ENCODE measurements around the gene GPATCH1. TPM values are rescaled to one million over a fixed set of nuclear protein-coding genes. Genes with fewer than 3 reads are reported as not detected.
"Not testable (repeated sequence)": the region's sequence is repeated elsewhere in the genome, so short reads cannot be mapped to it uniquely, and the experiment has no call there.

The GPATCH1 gene
- polyA plus RNA-seq, 4 donors = 11.3 to 15.6 (median 13.0) TPM

DNA sequence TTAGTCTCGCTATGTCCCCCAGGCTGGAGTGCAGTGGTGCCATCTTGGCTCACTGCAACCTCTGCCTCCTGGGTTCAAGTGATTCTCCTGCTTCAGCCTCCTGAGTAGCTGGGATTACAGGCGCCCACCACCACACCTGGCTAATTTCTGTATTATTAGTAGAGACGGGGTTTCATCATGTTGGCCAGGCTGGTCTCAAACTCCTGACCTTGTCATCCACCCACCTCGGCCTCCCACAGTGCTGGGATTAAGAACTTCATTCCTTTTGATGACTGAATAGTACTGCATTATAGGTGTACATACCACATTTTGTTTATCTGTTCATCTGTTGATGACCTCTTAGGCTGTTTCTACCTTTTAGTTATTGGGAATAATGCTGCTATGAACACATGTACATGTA lies 71.6 kb downstream of the GPATCH1 start:
- not testable (repeated sequence) for DNase-seq (ENCODE audit: low read depth in 4 of 4, low spot score in 3 of 4)

DNA sequence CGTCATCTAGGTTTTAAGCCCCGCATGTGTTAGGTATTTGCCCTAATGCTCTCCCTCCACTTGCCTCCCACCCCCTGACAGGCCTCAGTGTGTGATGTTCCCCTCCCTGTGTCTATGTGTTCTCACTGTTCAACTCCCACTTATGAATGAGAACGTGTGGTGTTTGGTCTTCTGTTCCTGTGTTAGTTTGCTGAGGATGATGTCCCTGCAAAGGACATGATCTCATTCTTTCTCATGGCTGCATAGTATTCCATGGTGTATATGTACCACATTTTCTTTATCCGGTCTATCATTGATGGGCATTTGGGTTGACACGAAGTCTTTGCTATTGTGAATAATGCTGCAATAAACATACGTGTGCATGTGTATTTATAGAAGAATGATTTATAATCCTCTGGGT lies 73.3 kb downstream of the GPATCH1 start:
- DNase-seq (ENCODE audit: low read depth in 4 of 4, low spot score in 3 of 4) = not testable (repeated sequence)

GRCh38 chr19:33156334-33156733 lies 75.4 kb downstream of the GPATCH1 start:
- no peak for DNase-seq (ENCODE audit: low read depth in 4 of 4, low spot score in 3 of 4)

- no peak for DNase-seq (ENCODE audit: low read depth in 4 of 4, low spot score in 3 of 4)
Observed at GRCh38 chr19:33157906-33158305, 76.9 kb downstream of the GPATCH1 start.

- DNase-seq (ENCODE audit: low read depth in 4 of 4, low spot score in 3 of 4) = no peak
Observed at GRCh38 chr19:33158365-33158764, 77.4 kb downstream of the GPATCH1 start.

DNA sequence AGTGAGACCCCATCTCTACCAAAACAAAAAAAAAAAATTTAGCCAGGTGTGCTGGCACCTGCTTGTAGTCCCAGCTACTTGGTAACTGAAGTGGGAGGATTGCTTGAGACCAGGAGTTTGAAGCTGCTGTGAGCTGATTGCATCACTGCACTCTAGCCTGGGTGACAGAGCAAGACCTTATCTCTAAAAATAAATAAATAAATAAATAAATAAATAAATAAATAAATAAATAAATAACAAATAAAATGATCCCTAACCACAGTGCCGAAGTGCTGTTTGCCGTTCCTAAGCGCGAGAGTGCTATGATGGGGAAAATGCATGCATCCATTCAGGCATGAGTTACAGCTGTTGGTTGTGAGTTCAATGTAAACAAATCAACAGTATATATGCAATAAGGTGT lies 78.2 kb downstream of the GPATCH1 start:
- no peak for DNase-seq (ENCODE audit: low read depth in 4 of 4, low spot score in 3 of 4)

- no peak for DNase-seq (ENCODE audit: low read depth in 4 of 4, low spot score in 3 of 4)
Observed at GRCh38 chr19:33159893-33160292, 78.9 kb downstream of the GPATCH1 start.

- DNase-seq (ENCODE audit: low read depth in 4 of 4, low spot score in 3 of 4) = no peak
Observed at GRCh38 chr19:33161201-33161600, 80.2 kb downstream of the GPATCH1 start.

DNA sequence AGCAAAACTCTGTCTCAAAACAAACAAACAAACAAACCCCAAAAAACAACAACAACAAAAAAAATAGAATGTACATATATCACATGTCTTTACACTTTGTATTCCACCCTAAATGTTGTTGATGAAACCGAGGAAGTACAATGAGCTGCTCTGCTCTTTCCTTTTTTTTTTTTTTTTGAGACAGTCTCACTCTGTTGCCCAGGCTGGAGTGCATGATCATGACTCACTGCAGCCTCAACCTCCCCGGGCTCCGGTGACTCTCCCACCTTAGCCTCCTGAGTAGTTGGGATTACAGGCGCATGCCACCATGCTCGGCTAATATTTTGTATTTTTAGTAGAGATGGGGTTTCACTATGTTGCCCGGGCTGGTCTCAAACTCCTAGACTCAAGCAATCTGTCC lies 82.5 kb downstream of the GPATCH1 start:
- no peak for DNase-seq (ENCODE audit: low read depth in 4 of 4, low spot score in 3 of 4)

GRCh38 chr19:33166037-33166436 lies 85.1 kb downstream of the GPATCH1 start:
- not testable (repeated sequence) for DNase-seq (ENCODE audit: low read depth in 4 of 4, low spot score in 3 of 4)

DNA sequence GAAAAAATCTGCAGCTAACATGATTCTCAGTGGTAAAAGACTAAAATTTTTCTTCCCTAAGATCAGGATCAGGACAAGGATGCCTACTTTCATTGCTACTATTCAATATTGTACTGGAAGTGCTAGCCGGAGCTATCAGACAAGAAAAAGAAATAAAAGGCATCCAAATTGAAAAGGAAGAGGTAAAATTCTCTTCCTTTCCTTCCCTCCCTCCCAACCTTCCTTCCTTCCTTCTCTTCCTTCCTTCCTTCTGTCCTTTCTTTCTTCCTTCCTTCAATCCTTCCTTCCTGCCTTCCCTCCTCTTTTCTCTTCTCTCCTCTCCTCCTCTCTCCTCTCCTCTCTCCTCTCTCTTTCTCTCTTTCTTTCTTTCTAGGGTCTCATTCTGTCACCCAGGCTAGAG lies 86.5 kb downstream of the GPATCH1 start:
- DNase-seq (ENCODE audit: low read depth in 4 of 4, low spot score in 3 of 4) = no peak

DNA sequence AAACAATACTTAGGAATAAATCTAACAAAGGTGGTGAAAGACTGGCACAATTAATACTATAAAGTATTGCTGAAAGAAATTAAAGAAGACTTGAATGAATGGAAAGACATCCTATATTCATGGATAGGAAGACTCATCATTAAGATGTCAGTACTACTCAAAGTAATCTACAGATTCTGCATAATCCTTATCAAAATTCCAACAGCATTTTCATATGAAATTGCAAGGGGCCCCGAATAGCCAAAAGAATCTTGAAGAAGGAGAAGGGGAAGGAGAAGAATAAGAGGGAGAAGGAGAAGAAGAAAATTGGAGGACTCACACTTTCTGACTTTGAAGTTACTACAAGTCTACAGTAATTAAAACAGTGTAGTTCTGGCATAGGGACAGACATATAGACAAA lies 87.5 kb downstream of the GPATCH1 start:
- no peak for DNase-seq (ENCODE audit: low read depth in 4 of 4, low spot score in 3 of 4)

DNA sequence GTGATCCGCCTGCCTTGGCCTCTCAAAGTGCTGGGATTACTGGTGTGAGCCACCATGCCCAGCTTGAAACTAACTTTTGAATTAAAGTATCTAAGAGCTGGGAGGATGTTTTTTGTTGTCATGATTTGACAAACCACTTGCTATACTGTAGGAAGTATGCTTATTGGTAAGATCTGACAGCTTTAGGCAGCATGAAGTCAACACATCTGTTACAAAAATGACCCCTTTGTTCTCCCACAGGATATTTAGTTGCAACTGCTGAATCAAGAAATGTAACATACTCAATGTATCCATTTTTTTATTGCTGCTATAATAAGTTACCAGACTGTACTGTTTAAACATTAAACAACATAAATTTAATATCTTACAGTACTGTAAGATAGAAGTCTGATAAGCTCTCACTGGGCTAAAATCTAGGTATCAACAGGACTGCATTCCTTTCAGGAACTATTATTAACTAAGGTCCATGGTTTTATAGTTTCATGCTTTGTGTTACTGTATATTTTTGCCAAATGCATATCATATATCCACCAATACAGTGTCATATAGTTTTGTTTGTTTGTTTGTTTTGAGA lies 90.3 kb downstream of the GPATCH1 start:
- no peak for DNase-seq (ENCODE audit: low read depth in 4 of 4, low spot score in 3 of 4)

GRCh38 chr19:33171916-33172359 lies 91.0 kb downstream of the GPATCH1 start:
- DNase-seq (ENCODE audit: low read depth in 4 of 4, low spot score in 3 of 4) = no peak

GRCh38 chr19:33174186-33174585 lies 93.2 kb downstream of the GPATCH1 start:
- no peak for DNase-seq (ENCODE audit: low read depth in 4 of 4, low spot score in 3 of 4)

GRCh38 chr19:33175156-33175782 lies 94.3 kb downstream of the GPATCH1 start:
- no peak for DNase-seq (ENCODE audit: low read depth in 4 of 4, low spot score in 3 of 4)

GRCh38 chr19:33175886-33176669 lies 95.1 kb downstream of the GPATCH1 start:
- DNase-seq (ENCODE audit: low read depth in 4 of 4, low spot score in 3 of 4) = no peak

DNA sequence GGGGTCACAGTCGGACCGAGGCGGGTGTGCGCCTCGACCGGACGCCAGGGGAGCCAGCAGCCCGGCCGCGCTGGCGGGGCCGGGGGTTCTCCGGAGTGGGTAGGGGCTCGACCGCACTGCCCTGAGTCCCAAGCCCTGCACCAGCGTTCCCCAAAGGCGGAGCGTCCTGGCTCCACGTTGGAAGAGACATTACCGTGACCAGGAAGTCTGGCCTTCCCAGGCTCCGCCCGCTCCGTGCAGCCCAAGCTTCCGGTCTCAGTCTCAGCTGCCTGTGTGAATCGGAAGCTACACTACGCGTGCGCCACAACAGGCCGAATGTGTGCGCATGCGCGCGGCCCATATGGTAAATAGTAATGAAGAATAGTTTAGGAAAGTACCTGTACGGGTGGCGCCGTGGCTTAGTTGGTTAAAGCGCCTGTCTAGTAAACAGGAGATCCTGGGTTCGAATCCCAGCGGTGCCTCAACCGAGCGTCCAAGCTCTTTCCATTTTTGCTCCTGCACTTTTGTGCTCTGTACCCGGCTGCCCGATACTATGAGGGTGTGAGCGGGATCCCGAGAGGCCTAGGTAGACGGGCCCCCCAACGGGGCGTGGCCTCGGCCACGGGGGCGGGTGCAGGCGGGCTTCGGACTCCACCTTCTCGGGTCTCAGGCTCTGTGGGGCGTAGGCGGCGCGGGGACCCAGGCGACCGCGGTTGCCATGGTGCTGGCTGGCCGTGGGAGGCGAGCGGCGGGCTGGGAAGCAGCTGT lies 95.9 kb downstream of the GPATCH1 start:
- peak; percentile 94 to 99 (median 96) for DNase-seq (ENCODE audit: low read depth in 4 of 4, low spot score in 3 of 4)

DNA sequence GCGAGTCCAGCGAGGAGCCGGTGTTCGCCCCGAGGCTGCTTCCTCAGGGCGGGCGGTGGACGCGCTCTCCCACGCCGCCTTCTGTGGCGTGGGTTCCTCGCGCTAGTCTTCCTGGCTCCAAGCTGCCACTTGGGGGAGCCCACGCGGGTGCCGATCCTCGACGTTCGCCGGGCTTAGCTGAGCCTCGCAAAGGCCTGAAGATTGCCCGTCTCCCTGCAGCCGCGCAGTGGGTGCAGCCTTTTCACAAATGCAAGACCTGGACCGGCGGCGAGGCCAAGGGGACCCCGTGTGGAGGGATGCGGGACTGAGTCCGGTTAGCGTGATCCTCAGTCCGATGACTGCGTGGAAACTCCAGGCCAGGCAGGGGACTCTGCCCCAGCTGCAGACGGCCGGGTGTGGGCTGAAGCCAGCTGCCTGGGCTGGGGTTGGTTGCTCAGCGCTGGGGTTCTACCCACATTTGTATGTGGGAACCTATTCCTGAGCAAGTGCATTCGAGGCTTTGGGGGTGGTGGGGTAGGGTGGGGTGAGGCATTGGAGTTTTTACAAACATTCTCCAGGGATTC lies 96.5 kb downstream of the GPATCH1 start:
- DNase-seq (ENCODE audit: low read depth in 4 of 4, low spot score in 3 of 4) = no peak
